DND-41 (cell line): ENCODE measurements around the gene METAP1D.
"Not testable (repeated sequence)": the region's sequence is repeated elsewhere in the genome, so short reads cannot be mapped to it uniquely, and the experiment has no call there.

ENCODE experiments used
- ATAC-seq: fragments of 200-7000 bp; cut with Tn5 transposase; 3 replicates; pipeline ENCODE4 v1.9.1; 2021; ENCODE audit warnings: low read depth; ENCODE audit not compliant: insufficient read depth
- DNase-seq: peaks from one replicate; pipeline ENCODE4 v3.0.0-alpha.2; 2020
- H2AFZ ChIP-seq: 2 replicates; pipeline ENCODE4 v1.6.0; 2012; ENCODE audit warnings: low read depth, low read length
- H3K27ac ChIP-seq: 2 replicates; pipeline ENCODE4 v1.5.1; 2012; ENCODE audit warnings: low read length, inconsistent platforms
- H3K27me3 ChIP-seq: fragments of 200-600 bp; sonication (generic); 2 replicates; pipeline ENCODE4 v1.6.0; 2012; ENCODE audit warnings: low read length, mild to moderate bottlenecking, inconsistent platforms; ENCODE audit not compliant: insufficient read depth, poor library complexity
- H3K36me3 ChIP-seq: 2 replicates; pipeline ENCODE4 v1.5.1; 2012; ENCODE audit warnings: low read length, inconsistent platforms; ENCODE audit not compliant: insufficient read depth
- H3K4me1 ChIP-seq: 2 replicates; pipeline ENCODE4 v1.5.1; 2012; ENCODE audit warnings: mild to moderate bottlenecking, low read length; ENCODE audit not compliant: insufficient read depth
- H3K4me2 ChIP-seq: 2 replicates; pipeline ENCODE4 v1.6.0; 2012; ENCODE audit warnings: mild to moderate bottlenecking, moderate library complexity, low read length, inconsistent platforms; ENCODE audit not compliant: insufficient read depth
- H3K4me3 ChIP-seq, 2 experiments: fragments of 200-600 bp in 1 of 2; shearing (Covaris generic) in 1 of 2; 2 replicates each; pipeline ENCODE4 v1.5.1; 2012 to 2016; ENCODE audit warnings: inconsistent platforms in 2 of 2, low read length in 2 of 2, mild to moderate bottlenecking in 2 of 2, low read depth in 1 of 2, moderate library complexity in 1 of 2
- H3K79me2 ChIP-seq: 2 replicates; pipeline ENCODE4 v1.6.0; 2012; ENCODE audit warnings: low read length, inconsistent platforms; ENCODE audit not compliant: insufficient read depth
- H3K9ac ChIP-seq: 2 replicates; pipeline ENCODE4 v1.6.0; 2012; ENCODE audit warnings: low read depth, mild to moderate bottlenecking, inconsistent platforms, low read length, moderate library complexity
- H3K9me3 ChIP-seq: 2 replicates; pipeline ENCODE4 v1.5.1; 2012; ENCODE audit warnings: low read length, moderate library complexity, mild to moderate bottlenecking, inconsistent platforms; ENCODE audit not compliant: insufficient read depth, severe bottlenecking
- H4K20me1 ChIP-seq: 2 replicates; pipeline ENCODE4 v1.6.0; 2012; ENCODE audit warnings: low read length; ENCODE audit not compliant: insufficient read depth
- EZH2 ChIP-seq: IDR thresholded peaks from 3 replicates; pipeline ENCODE4 v1.6.1; 2012; ENCODE audit warnings: borderline replicate concordance, low read depth, mild to moderate bottlenecking, moderate library complexity, low read length, inconsistent platforms; ENCODE audit not compliant: severe bottlenecking
- TF ChIP-seq, protein P1 (sequence below): IDR thresholded peaks from 2 replicates; pipeline ENCODE4 v1.5.1; 2012; ENCODE audit warnings: borderline replicate concordance, low read length, moderate library complexity, mild to moderate bottlenecking; ENCODE audit not compliant: poor library complexity, severe bottlenecking; ENCODE audit errors: extremely low read depth

METAP1D gene

DNA sequence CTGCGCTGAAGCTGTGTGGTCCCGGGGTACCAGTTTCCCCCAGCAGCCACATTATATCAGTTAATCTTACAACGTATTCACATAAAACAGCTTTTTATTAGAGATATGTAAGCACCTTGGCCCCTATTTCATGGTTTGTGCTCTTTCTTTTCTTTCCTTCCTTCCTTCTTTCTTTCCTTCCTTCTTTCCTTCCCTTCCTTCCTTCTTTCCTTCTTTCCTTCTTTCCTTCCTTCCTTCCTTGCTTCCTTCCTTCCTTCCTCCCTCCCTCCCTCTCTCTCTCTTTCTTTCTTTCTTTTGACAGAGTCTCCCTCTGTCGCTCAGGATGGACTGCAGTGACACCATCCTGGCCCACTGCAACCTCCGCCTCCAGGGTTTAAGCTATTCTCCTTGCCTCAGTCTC, 3.7 kb upstream of the METAP1D start:
- no peak overlapping the region for H3K9ac ChIP-seq
- no peaks in the 10 kb centered on the region for H3K9me3 ChIP-seq
- H3K27me3 ChIP-seq, result no peaks in the 10 kb centered on the region
- H3K36me3 ChIP-seq, result no peaks in the 10 kb centered on the region
- H2AFZ ChIP-seq, result no peak overlapping the region
- no peak for TF ChIP-seq EZH2
- TF ChIP-seq, protein P1, sequence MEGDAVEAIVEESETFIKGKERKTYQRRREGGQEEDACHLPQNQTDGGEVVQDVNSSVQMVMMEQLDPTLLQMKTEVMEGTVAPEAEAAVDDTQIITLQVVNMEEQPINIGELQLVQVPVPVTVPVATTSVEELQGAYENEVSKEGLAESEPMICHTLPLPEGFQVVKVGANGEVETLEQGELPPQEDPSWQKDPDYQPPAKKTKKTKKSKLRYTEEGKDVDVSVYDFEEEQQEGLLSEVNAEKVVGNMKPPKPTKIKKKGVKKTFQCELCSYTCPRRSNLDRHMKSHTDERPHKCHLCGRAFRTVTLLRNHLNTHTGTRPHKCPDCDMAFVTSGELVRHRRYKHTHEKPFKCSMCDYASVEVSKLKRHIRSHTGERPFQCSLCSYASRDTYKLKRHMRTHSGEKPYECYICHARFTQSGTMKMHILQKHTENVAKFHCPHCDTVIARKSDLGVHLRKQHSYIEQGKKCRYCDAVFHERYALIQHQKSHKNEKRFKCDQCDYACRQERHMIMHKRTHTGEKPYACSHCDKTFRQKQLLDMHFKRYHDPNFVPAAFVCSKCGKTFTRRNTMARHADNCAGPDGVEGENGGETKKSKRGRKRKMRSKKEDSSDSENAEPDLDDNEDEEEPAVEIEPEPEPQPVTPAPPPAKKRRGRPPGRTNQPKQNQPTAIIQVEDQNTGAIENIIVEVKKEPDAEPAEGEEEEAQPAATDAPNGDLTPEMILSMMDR, result no peak
- no peak overlapping the region for H3K4me3 ChIP-seq
- H3K4me2 ChIP-seq, result no peak overlapping the region
- no peak for ATAC-seq
- DNase-seq, result no peak
- H3K79me2 ChIP-seq, result peaks cover 4% of the 10 kb centered on the region
- H3K27ac ChIP-seq, result no peak overlapping the region
- H3K4me1 ChIP-seq, result peaks cover 22% of the 10 kb centered on the region
- H4K20me1 ChIP-seq, result no peaks in the 10 kb centered on the region

DNA sequence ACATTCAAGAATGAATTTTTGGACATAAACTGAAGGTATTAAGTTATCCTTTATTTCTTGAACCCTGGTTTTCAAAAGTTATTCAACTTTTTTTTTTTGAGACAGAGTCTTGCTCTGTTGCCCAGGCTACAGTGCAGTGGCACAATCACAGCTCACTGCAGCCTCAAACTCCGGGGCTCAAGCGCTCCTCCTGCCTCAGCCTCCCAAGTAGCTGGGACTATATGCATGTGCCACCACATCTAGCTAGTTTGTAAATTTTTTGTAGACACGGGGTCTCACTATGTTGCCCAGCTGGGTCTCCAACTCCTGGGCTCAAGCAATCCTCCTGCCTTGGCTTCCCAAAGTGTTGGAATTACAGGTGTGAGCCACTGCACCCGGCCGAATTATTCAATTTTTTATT, 2.7 kb upstream of the METAP1D start:
- not testable (repeated sequence) for H2AFZ ChIP-seq, H3K27me3 ChIP-seq, H3K9ac ChIP-seq, H3K4me2 ChIP-seq, DNase-seq, ATAC-seq, H4K20me1 ChIP-seq, H3K4me3 ChIP-seq, H3K79me2 ChIP-seq, H3K27ac ChIP-seq, H3K36me3 ChIP-seq, H3K9me3 ChIP-seq
- H3K4me1 ChIP-seq, result peaks cover 24% of the 10 kb centered on the region

DNA sequence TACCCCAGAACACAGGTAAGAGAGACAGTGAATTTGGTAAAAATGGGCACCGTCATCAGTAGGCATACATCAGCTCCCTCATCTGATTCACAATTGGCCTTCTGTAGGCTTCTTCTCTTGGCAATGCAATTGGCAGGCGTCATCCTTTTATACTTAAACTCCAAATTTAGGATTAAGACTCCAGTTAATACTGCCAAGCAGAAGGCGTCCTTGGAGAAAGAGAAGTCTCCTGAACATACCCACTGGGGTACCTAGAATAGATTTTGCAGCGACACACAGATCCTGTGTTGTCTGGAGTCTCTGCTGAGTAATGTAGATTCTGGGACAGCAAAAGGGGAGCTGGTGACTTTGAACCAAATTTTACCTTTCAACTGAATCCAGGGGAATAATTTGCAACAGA, 592 bp upstream of the METAP1D start:
- ATAC-seq (0 out of 3 replicates have a peak, but pooled peaks have one; percentile 1), DNase-seq (no peak)
- Histone ChIP-seq H3K9ac (peak overlapping the region; percentile 55), H2AFZ (peak overlapping the region; percentile 90), H3K36me3 (no peaks in the 10 kb centered on the region), H3K4me3 (peak overlapping the region; percentile 30 to 67; a peak in 3 of 4 replicates), H3K9me3 (no peaks in the 10 kb centered on the region), H3K79me2 (peaks cover 4% of the 10 kb centered on the region), H4K20me1 (no peaks in the 10 kb centered on the region), H3K4me2 (peak overlapping the region; percentile 69), H3K27me3 (no peaks in the 10 kb centered on the region), H3K4me1 (peaks cover 24% of the 10 kb centered on the region), H3K27ac (peak overlapping the region; percentile 54)
- no peak for TF ChIP-seq EZH2
- TF ChIP-seq, protein P1, result no peak

DNA sequence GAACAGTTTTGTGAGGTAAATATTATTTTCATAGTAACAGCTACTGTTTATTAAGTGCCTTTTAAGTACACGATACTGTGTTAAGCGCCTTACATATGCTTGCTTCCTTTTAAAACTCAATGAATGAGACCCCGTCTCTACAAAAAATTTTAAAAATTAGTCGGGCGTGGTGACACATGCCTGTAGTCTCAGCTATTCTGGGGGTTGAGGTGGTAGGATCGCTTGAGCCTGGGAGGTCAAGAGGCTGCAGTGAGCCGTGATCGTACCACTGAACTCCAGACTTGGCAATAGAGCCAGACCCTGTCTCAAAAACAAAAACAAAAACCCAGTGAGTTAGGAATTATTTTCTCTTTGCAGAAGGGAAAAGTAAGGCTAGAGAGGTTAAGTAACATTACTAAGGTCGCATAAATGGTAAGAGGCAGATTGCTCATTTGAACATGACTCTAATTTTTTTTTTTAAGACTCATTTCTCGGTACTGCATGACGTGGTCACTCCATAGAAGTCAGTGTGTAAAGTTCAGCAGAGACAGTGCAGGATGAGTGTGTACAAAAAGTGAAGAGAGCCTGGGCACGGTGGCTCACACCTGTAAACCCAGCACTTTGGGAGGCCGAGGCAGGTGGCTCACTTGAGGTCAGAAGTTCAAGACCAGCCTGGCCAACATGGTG, 1.1 kb downstream of the METAP1D start:
- Histone ChIP-seq H2AFZ (peak overlapping the region; percentile 90), H3K27ac (peak overlapping the region; percentile 65; the same call in 1 of the 2 replicates), H3K9me3 (no peaks in the 10 kb centered on the region), H3K4me1 (peaks cover 24% of the 10 kb centered on the region), H3K36me3 (no peaks in the 10 kb centered on the region), H3K9ac (peak overlapping the region; percentile 55), H3K4me3 (peak overlapping the region in 1 of 2 experiments; percentile 67; a peak in 3 of 4 replicates), H3K4me2 (peak overlapping the region; percentile 69), H4K20me1 (no peaks in the 10 kb centered on the region), H3K79me2 (peaks cover 4% of the 10 kb centered on the region), H3K27me3 (no peaks in the 10 kb centered on the region)
- ATAC-seq (no peak), DNase-seq (no peak)
- TF ChIP-seq EZH2, result no peak
- TF ChIP-seq, protein P1, result no peak
